MCF 10A (cell line): Measurements from ENCODE around the gene BCL2. TPM values are rescaled to one million over a fixed set of nuclear protein-coding genes. Genes with fewer than 3 reads are reported as not detected.

Source experiments
- BruUV-seq: library from RNA; stranded (reverse); fragments of 400-500 nt; replicated peaks from 2 replicates; lab custom pipeline; 2021; lab: Mats Ljungman, UMichigan
- CTCF ChIA-PET: fragments of 300-600 bp; sonication (Branson Sonifier 250); formaldehyde crosslinking; extraction: SDS; loops from one replicate; lab custom pipeline; 2021; ENCODE audit warnings: antibody characterized with exemption, inconsistent platforms; lab: Yijun Ruan, JAX
- POLR2A ChIA-PET: fragments of 300-600, 350-650 bp; sonication (Branson Sonifier 250); formaldehyde crosslinking; extraction: SDS; loops from one replicate; lab custom pipeline; 2020; ENCODE audit warnings: antibody characterized with exemption, inconsistent platforms; lab: Yijun Ruan, JAX
- DNase-seq: peaks from one replicate; pipeline ENCODE4 v3.0.0-alpha.2; 2018; ENCODE audit not compliant: unreplicated experiment
- H3K27ac Mint-ChIP-seq: one replicate; pipeline ENCODE4 v1.8.0; 2022; ENCODE audit warnings: mild to moderate bottlenecking, low read depth, mixed read lengths; ENCODE audit not compliant: unreplicated experiment
- H3K27me3 Mint-ChIP-seq: one replicate; pipeline ENCODE4 v1.8.0; 2022; ENCODE audit warnings: mixed read lengths; ENCODE audit not compliant: insufficient read depth, unreplicated experiment
- H3K36me3 Mint-ChIP-seq: one replicate; pipeline ENCODE4 v1.8.0; 2022; ENCODE audit warnings: mild to moderate bottlenecking, moderate library complexity, mixed read lengths; ENCODE audit not compliant: insufficient read depth, unreplicated experiment
- H3K4me1 Mint-ChIP-seq: one replicate; pipeline ENCODE4 v1.8.0; 2022; ENCODE audit warnings: mixed read lengths; ENCODE audit not compliant: insufficient read depth, unreplicated experiment
- H3K4me3 Mint-ChIP-seq: one replicate; pipeline ENCODE4 v1.8.0; 2022; ENCODE audit warnings: mild to moderate bottlenecking, moderate library complexity, mixed read lengths; ENCODE audit not compliant: unreplicated experiment
- H3K9me3 Mint-ChIP-seq: one replicate; pipeline ENCODE4 v1.8.0; 2022; ENCODE audit warnings: mixed read lengths; ENCODE audit not compliant: unreplicated experiment
- CTCF ChIP-seq: fragments of 200-600 bp; IDR thresholded peaks from one replicate; pipeline ENCODE4 v1.8.0; 2022; ENCODE audit warnings: antibody characterized with exemption, mild to moderate bottlenecking; ENCODE audit not compliant: unreplicated experiment
- intact Hi-C: fragments of 100-400 bp; cut with micrococcal nuclease; formaldehyde crosslinking; loops from 2 replicates; pipeline ENCODE4 v1.14.1; 2022
- total RNA-seq: library from RNA; stranded (reverse); gene quantifications from 2 replicates; pipeline ENCODE4 v1.2.3, GENCODE V29; 2022

The BCL2 gene
- total RNA-seq, 1 experiment from 2014 or later, result 3.0 TPM

- Mint-ChIP-seq H3K4me3 (no peak overlapping the region), H3K27me3 (peaks cover 11% of the 10 kb centered on the region), H3K9me3 (no peaks in the 10 kb centered on the region), H3K36me3 (no peaks in the 10 kb centered on the region), H3K4me1 (no peaks in the 10 kb centered on the region), H3K27ac (no peak overlapping the region)
- DNase-seq, result no peak
- ChIA-PET CTCF (no interaction called here), POLR2A (no interaction called here)
- intact Hi-C loops, result no loop called here
- no peak for TF ChIP-seq CTCF
- BruUV-seq, result no TSS peak
These were observed 177.8 kb downstream of the BCL2 start for GRCh38 chr18:63141778-63142176.

GRCh38 chr18:63140997-63141777, 178.4 kb downstream of the BCL2 start:
- intact Hi-C loops, result no loop called here
- BruUV-seq, result no TSS peak
- no peak for TF ChIP-seq CTCF
- CTCF ChIA-PET, result interaction anchor here (0.7 to 1.2 kb wide), 2 partner anchors 120 to 182 kb away, joined by 3 to 5 read pairs; no protein-coding TSS in a partner anchor
- Mint-ChIP-seq H3K27me3 (peaks cover 17% of the 10 kb centered on the region), H3K9me3 (no peaks in the 10 kb centered on the region), H3K4me3 (no peak overlapping the region), H3K36me3 (no peaks in the 10 kb centered on the region), H3K27ac (no peak overlapping the region), H3K4me1 (no peaks in the 10 kb centered on the region)
- no peak for DNase-seq
- POLR2A ChIA-PET, result no interaction called here

- TF ChIP-seq CTCF, result no peak
- ChIA-PET CTCF (interaction anchor here (1.5 kb wide), 1 partner anchor 114 kb away, joined by 4 read pairs; no protein-coding TSS in a partner anchor), POLR2A (interaction anchor here (1.3 kb wide), 1 partner anchor 12 kb away, joined by 3 read pairs; no protein-coding TSS in a partner anchor)
- peaks cover 22% of the 10 kb centered on the region for H3K27me3 Mint-ChIP-seq
- H3K4me3 Mint-ChIP-seq, result no peak overlapping the region
- DNase-seq, result no peak
- H3K4me1 Mint-ChIP-seq, result no peaks in the 10 kb centered on the region
- BruUV-seq, result no TSS peak
- intact Hi-C loops, result no loop called here
- H3K36me3 Mint-ChIP-seq, result no peaks in the 10 kb centered on the region
- no peak overlapping the region for H3K27ac Mint-ChIP-seq
- no peaks in the 10 kb centered on the region for H3K9me3 Mint-ChIP-seq
These were observed 179.5 kb downstream of the BCL2 start for GRCh38 chr18:63140038-63140450.
